ENCODE results near the gene DMRT3.

DNA sequence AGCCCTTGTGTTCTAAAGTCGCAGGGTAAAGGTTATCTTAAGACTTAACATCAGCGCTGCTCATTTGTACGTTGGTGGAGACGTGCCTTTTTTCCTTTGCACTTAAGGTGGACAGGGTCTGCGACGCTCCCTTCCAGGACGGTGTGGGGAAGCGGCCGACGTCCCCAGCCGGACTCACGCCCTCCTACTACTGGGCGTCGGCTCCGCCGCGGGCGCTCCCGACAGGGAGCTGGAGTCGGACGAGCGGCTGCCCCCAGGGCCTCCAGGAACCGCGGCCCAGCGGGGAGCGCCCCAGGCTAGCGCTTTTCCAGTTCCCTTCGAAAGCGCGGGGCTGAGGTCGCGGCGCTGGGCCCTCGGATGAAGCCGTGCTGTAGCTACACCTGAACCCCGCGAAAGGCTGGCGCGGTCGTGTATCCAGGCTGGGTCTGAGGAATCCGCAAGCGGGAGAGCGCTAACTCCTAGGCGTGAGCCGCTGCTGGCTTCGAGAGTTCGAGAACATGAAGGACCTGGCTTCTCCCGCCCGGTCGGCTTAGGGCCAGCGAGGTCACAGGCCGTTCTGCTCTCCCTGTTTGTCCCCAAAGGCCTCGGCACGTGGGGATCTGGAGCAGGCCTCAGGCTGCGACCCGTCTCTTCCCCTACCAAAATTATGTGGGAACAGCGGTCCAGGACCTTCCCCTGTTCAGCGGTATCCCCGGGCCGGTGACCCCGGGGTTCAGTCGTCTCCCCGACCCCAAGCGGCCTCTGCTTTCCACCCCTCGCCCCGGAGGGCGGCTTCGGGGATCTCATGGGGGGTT is 3.8 kb upstream of the DMRT3 start:
- peak; percentile 28 for TF ChIP-seq SUZ12 (IDR thresholded peaks at IDR 0.05; ENCODE audit: extremely low read depth, insufficient read depth, insufficient read length)
- TF ChIP-seq ZNF274 (IDR thresholded peaks at IDR 0.05; ENCODE audit: low read depth, low read length): no peak
- TF ChIP-seq YY1 (IDR thresholded peaks at IDR 0.05; ENCODE audit: insufficient read depth, insufficient read length): no peak
